Cardiac fibroblast (primary cell): ENCODE data around the gene SP8.

ENCODE experiments used
- DNase-seq, 2 donors: peaks; one replicate each; pipeline versions ENCODE4 v3.0.0 to v3.0.0-alpha.2; 2010; ENCODE audit warnings: low read depth in 2 of 2
- H3K4me3 ChIP-seq, 2 donors: replicated peaks in 1 of 2; 1 replicate in 1 of 2; 2 replicates in 1 of 2; pipeline ENCODE4 v1.5.1; 2011; ENCODE audit warnings: low read depth in 2 of 2, low read length in 2 of 2, mild to moderate bottlenecking in 2 of 2, moderate library complexity in 1 of 2
- TF ChIP-seq, protein P1 (sequence below): IDR thresholded peaks from one replicate; pipeline ENCODE4 v1.5.1; 2011; ENCODE audit warnings: low read depth, mild to moderate bottlenecking, low read length, inconsistent platforms

SP8 gene

DNA sequence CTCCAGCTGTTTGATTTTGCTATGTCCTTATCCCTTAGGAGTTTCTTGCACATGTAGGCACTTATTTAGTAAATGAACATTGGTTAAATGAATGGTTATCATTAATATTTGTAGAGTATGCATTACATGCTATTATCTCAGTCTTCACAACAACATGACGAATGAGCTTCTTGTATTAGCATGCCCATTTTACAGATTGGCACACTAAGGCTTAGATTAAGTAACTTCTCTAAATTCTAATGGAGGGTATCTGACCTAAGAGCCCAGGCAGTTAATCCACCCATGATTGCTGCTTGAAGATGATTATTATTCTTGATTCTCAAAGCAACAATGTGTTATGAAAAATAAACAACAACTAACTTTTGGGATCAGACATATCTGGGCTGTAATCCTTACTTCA, 32.7 kb downstream of the SP8 start:
- no peak for DNase-seq
- H3K4me3 ChIP-seq: no peak overlapping the region
- TF ChIP-seq, protein P1, sequence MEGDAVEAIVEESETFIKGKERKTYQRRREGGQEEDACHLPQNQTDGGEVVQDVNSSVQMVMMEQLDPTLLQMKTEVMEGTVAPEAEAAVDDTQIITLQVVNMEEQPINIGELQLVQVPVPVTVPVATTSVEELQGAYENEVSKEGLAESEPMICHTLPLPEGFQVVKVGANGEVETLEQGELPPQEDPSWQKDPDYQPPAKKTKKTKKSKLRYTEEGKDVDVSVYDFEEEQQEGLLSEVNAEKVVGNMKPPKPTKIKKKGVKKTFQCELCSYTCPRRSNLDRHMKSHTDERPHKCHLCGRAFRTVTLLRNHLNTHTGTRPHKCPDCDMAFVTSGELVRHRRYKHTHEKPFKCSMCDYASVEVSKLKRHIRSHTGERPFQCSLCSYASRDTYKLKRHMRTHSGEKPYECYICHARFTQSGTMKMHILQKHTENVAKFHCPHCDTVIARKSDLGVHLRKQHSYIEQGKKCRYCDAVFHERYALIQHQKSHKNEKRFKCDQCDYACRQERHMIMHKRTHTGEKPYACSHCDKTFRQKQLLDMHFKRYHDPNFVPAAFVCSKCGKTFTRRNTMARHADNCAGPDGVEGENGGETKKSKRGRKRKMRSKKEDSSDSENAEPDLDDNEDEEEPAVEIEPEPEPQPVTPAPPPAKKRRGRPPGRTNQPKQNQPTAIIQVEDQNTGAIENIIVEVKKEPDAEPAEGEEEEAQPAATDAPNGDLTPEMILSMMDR: no peak

DNA sequence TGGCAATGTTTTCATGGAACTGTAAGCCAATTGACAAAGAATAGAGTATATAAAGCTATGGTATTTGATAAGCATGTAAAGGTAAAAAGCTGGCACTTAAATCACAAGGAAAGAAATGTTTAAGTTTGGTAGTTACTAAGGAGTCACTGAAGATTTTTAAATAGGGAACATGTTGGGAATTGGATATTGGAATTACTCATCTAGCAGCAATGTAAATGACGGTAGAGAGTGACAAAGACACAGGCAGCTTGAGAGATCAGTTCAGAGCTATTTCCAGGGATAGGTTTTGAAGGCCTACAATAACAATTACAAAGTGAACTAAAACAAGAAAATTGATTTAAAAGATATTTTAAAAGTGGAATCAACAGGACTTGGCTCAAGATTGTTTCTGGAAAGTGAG, 36.8 kb downstream of the SP8 start:
- H3K4me3 ChIP-seq: no peak overlapping the region
- TF ChIP-seq, protein P1: no peak
- DNase-seq: no peak

DNA sequence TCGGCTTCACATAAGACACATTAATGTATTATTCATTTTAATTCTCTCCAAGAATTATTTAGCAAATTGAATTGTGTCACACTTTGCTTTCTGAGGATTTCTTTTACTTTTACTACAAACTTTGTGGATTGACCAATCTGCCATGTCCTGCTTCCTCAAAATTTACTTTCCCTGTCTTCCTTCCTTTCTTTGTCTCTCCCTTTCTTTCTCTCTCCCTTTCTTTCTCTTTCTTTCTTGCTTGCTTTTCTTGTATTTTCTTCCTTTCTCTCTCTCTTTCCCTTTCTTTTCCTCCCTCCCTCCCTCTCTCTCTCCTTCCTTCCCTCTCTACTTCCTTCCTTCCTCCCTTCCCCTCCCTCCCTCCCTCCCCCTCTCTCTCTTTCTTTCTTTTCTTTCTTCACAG, 37.8 kb downstream of the SP8 start:
- H3K4me3 ChIP-seq: no peak overlapping the region
- no peak for DNase-seq
- TF ChIP-seq, protein P1: no peak

DNA sequence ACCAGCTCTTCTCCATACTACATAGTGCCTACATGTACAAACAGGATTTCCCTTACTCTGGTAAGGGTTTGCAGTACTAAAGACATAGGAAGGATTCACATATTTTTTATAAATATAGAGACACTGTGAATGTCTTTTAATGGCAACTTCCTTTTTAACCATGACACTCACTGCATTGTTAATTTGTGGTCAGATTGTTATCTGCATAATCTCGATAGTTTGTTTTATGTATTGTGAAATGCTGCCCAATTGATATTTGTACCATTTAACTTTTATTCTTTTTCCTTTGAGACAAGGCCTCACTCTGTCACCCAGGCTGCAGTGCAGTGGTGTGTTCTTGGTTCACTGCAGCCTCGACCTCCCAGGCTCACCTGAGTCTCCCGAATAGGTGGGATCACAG, 39.7 kb downstream of the SP8 start:
- H3K4me3 ChIP-seq: no peak overlapping the region
- TF ChIP-seq, protein P1: no peak

DNA sequence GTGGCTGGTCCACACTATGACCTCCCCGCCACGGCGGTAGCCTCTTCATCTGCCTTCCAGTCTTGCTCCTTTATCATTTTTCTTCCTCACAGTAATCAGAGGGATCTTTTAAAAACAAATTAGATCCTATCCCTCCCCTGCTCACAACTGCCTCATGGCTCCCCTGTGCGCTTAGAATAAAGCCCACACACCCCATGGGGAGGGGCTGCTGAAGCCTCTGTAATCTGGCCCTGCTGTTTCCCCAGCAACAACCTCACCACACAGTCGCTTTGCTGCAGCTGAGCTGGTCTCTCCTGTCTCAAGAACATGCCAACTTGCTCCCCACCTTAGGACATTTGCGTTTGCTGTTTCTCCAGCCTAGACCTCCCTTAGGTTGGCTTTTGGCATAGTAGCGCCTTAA, 41.0 kb downstream of the SP8 start:
- no peak for DNase-seq
- no peak overlapping the region for H3K4me3 ChIP-seq
- TF ChIP-seq, protein P1: no peak

More for the DNA sequence above, 39.7 kb downstream of the SP8 start:
- no peak for DNase-seq

DNA sequence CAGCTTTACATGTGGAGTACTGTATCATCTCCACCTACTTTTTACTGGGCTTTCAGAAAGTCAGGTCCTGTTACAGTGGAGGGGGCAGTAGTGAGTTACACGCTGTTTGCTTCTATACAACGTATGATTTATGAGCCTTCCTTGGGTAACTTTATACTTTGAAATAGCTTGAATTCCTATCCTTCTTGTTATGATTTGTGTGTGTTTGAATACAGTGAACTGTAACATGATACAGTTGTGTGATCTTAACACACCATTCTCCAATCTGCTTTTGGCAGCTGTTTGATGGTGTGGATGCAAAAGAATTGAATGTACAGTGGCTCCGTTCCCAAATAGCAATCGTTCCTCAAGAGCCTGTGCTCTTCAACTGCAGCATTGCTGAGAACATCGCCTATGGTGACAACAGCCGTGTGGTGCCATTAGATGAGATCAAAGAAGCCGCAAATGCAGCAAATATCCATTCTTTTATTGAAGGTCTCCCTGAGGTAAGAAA, 41.7 kb downstream of the SP8 start:
- H3K4me3 ChIP-seq: no peak overlapping the region
- DNase-seq: no peak
- TF ChIP-seq, protein P1: no peak

DNA sequence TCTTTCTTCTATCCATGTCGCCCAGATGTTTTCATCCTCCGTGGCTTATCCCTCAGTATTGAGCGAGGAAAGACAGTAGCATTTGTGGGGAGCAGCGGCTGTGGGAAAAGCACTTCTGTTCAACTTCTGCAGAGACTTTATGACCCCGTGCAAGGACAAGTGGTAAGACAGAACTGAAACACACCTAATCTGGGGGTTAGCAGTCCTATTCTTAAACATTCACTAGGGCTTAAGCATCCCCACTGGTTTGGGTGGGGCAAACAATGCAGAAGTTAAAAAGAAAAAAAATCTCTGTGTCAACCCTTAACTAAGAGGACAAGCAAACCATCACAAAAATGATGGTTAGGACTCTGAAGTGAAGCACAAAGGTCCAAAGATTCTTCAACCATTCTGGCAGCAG, 43.8 kb downstream of the SP8 start:
- DNase-seq: no peak
- TF ChIP-seq, protein P1: no peak
- H3K4me3 ChIP-seq: no peak overlapping the region
